Measurements from ENCODE around the gene TNFAIP2.
A peak's percentile ranks its signal among the peaks of the same experiment; 100 is the strongest.
"Not testable (repeated sequence)": the region's sequence is repeated elsewhere in the genome, so short reads cannot be mapped to it uniquely, and the experiment has no call there.

The TNFAIP2 gene

DNA sequence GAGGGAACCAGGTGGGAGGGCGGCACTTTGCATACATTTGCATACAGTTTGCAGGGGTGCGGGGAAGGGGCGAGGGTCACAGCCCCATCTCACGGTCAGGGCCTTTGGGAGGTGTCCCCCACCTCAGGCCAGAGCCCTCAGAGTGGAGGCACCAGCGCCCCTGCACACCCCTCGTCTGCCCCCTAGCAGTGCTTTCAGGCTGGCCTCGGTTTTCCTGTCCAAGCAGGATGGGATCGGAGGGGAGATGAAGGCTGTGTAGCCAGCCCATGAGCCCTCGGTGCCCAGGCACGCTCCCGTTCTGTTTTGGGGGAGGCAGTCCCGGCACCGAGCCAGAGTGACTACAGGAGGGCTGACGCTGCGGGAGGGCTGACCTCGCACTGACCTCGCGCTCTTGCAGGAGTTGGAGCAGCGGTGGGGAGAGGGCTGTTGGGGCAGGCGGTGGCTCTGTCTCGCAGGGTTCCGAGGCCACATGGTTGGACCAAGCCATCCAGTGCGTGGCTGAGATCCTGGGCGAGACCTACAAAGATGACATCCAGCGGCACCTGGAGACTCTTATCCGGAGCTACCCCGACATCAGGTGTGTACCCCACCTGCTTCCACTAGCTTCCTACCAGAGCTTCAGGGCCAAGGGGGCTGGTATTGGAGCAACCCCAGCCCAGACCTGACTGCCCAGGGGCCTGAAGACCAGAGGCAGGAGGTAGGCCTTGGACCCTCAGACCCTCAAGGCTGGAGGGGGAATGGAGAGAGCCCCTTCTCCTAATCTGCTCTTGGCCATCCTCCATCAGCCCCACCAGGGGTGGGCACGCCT, 15.1 kb upstream of the TNFAIP2 start:
- no peak for DNase-seq

- DNase-seq = peak in 1 of 2 experiments; percentile 24
Measured at GRCh38 chr14:103108749-103109207, 14.5 kb upstream of the TNFAIP2 start.

DNA sequence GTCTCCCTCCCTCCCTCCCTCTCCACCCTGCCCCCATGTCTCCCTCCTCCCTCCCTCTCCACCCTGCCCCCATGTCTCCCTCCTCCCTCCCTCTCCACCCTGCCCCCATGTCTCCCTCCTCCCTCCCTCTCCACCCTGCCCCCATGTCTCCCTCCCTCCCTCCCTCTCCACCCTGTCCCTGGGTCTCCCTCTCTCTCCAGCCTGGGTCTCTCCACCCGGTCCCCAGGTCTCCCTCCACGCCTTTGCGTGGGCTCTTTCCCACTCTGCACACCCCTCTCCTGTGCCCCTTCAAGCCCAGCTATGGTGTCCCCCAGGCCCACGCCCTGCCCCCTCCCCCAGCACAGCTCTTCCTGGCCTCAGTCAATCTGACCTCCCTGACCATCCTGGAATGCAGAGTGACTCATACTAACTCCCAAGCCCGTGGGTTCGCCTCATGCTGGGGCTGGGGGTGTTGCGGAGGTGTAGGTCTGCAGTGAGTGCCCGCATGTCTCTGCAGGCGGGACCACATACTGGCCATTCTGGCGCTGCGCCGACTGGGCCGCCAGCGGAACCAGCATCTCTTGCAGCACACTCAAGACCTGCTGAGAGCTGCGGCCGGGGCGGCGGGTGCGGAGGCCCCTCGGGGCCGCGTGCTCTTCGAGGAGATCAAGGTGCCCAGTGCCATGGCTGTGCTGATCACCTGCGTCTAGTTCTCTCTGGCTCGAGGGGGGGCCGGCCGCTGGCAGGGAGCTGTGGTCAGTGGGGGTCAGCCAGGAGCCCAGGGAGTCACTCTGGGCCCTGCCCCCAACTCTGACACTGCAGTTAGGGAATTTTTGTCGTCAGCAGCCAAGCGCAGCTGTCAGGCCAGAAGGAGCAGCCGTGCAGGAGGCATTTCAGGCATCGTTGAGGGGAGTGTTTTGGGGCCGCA, 13.5 kb upstream of the TNFAIP2 start:
- DNase-seq = no peak

- DNase-seq = peak; percentile 84 to 95
Measured at GRCh38 chr14:103110681-103111231, 12.5 kb upstream of the TNFAIP2 start.

GRCh38 chr14:103111232-103111868, 11.9 kb upstream of the TNFAIP2 start:
- DNase-seq = peak in 1 of 2 experiments; percentile 86

DNA sequence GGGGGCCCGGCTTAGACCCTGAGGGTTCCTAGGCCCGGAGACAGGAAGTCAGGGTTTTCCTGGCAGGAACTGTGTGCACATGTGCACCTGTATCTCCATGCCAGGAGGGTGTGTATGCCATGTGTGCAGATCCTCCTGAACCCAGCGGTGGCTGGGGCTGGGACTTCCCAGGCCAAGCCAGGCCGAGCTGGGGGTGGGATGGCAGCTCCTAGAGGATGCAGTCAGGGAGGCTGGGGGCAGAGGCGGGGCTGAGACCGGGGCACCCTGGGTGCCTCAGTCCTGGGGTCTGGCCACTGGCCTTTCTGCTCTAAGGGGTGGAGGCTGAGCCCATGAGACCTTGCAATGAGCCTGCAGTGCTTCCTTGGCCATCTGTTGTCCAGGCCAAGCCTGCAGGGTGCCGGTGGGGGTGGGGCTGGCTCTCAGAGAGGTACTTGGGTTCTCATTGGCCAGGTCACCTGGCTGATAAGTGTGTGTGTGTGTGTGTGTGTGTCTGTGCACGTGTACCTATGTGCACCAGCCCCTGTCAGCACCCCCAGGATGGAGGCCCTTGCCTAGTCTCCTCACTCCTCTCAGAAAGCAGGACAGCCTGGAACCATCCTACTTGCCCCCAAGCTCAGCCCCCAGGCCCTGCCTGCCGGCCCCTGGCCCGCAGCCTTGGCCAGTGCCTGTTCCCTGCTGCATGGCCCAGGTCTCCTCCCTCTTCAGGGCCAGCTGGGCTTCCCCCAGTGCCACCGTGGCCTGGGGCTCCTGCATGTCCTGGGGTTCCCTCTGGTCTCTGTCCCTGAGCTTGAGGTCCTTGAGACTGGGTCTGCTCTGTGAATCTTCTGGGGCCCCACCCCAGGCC, 10.6 kb upstream of the TNFAIP2 start:
- peak in 1 of 2 experiments; percentile 40 for DNase-seq

- DNase-seq = no peak
Measured at GRCh38 chr14:103113303-103113702, 10.0 kb upstream of the TNFAIP2 start.

DNA sequence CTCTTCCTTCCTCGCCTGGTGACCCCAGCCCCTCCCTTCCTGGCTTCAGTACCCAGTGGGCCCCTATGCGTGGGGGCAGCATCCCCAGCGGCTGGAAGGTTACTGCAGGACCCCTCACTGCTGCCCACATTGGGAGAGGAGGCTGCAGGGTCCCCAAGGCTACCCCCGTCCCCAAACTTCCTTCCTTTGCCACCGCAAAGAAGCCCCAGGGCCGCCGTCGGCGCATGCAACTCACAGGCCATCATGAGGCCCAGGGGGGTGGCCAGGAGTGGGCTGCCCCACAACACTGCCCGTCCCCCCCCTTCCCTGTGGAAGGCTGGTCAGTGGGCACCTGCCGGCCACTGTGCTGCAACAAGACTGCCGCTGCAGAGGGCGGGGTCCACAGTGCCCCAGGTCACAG, 9.5 kb upstream of the TNFAIP2 start:
- no peak for DNase-seq

DNA sequence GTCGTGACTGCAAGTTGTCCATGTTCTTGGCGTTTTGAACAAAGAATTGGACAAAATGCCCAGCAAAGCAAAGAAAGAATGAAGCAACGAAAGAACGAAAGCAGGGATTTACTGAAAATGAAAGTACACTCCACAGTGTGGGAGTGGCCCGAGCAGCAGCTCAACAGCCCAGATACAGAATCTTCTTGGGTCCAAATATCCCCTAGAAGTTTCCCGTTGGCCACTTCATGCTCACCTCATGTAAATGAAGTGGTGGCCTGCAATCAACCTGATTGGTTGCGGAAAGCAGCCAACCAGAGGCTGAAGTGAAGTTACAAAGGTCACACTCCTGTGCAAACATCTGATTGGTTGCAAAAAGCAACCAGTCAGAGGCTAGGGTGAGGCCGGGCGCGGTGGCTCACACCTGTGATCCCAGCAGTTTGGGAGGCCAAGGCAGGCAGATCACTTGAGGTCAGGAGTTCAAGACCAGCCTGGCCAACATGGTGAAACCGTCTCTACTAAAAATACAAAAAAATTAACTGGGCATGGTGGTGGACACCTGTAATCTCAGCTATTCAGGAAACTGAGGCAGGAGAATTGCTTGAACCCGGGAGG, 8.1 kb upstream of the TNFAIP2 start:
- not testable (repeated sequence) for DNase-seq

DNA sequence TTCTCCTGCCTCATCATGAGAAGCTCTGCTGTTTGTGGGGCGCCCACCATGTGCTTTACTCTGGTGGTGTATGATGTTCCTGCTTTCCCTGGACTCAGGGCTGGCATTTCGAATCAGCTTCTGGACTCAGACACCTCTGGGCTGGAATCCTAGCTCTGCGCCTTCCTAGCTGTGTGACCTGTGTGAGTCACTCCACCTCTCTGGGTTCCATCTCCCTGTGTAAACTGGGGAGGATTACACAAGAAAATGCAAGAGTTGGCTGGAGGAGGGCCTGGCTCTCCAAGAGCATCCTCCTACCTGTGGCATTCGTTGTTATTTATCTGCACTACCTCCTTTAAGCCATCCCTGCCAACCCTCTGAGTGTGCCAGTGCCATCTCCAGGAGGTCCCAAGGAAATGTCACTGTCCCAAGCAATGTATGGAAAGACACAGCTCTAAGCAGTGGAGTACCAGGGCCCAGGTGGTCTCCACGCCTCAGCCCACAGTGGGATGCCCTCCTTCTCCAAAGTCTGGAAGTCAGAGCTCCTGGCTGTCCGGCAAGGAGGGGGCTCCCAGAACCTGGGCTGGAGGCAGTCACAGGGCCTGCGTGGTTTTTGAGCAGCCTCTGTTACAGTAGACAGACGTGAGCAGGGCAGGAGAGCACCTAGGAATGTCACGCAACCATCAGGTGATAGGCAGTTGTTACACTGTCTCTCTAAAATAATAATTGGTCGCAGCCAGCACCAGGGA, 7.3 kb upstream of the TNFAIP2 start:
- no peak for DNase-seq

GRCh38 chr14:103116636-103117035, 6.6 kb upstream of the TNFAIP2 start:
- no peak for DNase-seq

- DNase-seq = not testable (repeated sequence)
Measured at GRCh38 chr14:103117499-103117898, 5.8 kb upstream of the TNFAIP2 start.

DNA sequence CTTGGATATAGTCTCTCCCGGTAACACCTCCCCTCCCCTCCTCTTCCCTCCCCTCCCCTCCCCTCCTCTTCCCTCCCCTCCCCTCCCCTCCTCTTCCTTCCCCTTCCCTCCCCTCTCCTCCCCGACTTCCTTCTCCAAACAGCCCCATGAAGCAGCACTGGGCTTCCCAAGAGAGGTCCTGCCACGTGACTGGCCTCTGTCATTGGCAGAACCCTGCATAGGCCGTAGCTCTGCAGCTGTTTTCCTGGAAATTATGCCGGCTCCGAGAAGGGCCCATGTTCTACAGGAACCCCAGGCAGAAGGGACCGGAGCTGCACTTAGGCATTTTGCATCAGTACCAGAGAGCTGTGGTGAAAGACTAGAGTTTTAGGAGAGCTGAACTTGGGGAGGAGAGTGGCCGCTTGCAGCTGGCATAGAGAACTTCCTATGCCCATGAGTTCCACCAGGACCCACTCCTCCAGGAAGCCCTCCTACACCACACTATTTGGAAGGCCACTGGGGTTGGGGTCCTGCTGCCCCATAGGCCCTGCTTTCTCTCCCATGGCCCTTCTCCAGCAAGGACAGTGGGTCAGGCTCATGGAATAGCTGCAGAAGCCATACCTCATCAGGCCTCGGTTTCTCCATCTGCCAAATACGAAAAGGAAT, 5.1 kb upstream of the TNFAIP2 start:
- peak; percentile 33 to 53 for DNase-seq

DNA sequence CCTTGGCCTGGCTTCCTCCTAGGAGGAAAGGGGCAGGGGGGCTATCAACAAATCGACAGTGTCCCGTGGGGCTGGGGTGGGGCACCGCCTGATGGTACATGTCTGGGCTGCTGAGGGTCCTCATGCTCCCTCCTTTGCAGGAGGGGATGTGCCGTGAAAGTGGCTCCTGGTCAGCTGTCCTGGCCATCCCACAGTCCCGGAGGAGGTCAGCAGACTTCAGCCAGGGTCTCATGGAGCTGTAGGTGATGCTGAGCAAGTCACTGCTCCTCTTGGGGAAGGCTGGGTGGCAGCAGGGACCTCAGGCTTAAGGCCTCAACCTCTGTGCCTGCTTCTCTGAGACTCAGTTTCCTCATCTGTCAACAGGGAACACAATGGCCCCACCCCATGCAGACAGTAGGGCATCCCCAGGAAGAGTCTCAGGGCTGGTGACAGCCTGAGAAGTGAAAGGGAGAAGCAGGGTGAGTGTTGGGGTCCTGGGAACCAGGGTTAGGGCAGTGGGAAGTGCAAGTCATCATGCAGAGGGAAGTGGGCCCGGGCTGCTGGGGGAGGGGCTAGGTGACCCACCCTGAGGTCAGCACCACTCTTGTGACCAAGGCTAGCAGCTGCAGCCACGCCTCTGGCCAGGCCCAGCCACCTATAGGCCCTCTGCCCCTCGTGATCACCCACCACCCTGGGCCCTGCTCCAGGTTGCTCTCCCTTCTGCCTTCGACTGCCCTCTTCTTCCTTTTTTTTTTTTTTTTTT, 4.4 kb upstream of the TNFAIP2 start:
- no peak for DNase-seq

DNA sequence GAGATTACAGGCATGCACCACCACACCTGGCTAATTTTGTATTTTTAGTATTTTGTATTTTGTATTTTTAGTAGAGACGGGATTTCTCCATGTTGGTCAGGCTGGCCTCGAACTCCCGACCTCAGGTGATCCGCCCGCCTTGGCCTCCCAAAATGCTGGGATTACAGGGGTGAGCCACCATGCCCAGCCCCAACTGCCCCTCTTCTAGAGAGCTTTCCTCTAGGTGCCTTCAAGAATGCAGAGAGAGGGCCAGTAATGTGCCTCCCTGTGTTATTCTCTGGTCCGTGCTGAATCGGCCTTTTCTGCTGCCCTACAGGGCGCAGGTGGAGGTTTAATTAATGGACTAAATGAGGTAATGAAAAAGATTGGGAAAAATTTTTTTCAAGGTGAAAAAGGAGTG, 3.7 kb upstream of the TNFAIP2 start:
- DNase-seq = not testable (repeated sequence)

DNA sequence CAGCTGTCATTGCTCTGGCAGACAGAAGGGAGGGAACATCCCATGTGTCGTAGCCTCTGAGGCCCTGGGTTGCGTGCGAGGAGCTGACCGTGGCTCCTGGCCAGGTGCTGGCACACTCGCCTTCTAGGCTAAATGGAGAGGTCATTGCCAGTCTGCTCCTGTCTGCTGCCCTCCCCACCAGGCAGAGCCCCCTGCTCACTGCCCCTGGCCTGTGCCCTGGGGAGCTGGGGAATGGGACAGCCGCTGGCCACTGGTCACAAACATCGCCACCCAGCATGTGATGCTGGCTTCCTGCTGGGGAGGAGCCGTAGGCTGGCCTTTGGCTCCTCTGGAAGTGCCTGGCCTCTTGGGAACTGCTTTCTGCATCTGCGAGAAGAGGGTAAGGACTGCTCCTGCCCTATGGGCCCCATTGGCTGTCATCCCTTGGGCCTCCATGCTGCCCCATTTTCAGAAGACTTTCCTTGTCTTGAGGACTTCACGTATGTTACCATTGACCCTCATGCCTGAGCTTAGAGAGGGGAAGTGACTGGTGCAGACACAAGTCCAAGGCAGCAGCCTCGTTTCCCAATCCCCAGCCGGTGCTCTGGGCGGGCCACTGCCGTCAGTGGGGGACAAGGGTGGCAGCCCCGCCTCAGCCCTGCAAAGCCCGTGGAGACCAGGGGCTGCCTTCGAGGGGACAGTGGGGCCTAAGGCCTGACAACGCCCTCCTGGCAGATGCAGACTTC, 2.0 kb upstream of the TNFAIP2 start:
- DNase-seq = peak in 1 of 2 experiments; percentile 50

DNA sequence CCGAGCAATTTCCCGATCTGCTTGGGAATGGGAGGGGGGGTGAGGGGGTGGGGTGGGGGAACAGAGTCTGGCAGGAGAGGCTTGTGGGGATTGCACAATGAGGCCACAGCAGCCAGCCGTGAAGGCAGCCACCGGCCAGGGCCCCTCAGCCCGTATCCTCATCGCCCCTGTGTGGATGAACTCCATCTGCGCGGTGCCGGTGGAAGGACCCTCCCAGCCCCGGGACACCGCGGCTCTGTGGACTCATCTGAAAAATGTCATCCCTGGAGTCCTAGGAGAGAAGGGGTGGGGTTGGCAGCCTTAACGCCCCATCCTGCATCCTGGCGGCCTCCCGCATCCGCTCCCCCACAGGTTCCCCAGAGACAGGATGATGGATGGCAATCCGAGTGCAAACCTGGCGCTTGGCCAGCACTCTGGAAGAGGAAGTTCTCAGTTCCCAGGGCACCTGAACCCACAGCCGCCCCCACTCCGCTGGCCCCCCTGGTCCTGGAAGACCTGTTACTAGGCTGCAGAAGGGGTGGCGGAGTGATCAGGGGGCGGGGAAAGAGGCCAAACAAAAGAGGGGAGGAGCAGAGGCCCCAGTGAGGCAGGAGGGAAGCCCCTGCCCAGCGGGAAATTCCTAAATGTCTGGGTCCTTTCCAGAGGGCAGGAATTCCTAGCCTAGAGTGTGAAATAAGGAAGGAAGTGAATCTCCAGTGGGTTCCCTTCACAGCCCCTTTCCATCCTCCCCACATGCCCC, 1.2 kb upstream of the TNFAIP2 start:
- peak; percentile 83 to 96 for DNase-seq

DNA sequence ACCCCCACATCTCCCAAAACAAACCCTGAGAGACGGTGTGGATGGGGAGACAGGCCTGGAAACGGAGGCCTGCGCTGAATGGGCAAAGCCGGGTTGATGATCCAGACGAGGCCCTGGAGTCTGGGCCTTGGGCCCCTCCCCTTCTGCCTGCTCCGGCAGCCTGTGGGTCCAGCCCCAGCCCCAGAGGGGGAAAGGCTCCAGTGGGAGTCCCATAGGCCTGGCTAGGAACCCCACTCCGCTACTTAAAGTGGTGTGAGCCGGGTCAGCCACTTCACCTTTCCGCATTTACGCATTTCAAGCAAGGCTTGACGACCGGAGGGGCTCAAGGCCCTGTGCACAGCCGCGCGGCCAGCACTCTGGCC, 695 bp upstream of the TNFAIP2 start:
- DNase-seq = peak in 1 of 2 experiments; percentile 73

Measured in NCI-H526 (cell line).